Measurements from ENCODE around the gene C10orf88. TPM values are rescaled to one million over a fixed set of nuclear protein-coding genes. Genes with fewer than 3 reads are reported as not detected.

The C10orf88 gene, protein sequence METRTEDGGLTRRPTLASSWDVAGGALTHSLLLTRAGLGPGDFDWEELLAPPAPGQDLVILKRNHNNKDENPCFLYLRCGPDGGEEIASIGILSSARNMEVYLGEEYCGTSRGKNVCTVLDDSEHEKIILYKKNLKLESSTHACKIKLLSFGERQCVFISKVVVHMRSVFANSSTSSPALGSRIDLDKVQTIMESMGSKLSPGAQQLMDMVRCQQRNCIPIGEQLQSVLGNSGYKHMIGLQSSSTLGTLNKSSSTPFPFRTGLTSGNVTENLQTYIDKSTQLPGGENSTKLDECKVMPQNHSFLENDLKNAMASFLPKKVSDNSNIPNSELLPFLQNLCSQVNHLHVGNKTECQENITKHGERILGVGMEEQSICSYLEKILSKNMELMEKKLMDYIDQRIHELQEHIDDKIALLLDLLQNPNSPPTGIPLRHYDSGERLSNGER
- total RNA-seq (2011; cell fraction: chromatin; rRNA removed; ENCODE audit: low replicate concordance), result 4.6 and 15.2 TPM in 2 replicates
- 1.3 and 1.7 TPM in 2 replicates for total RNA-seq (2011; cell fraction: nucleolus; rRNA removed)
- total RNA-seq (2011; cell fraction: nucleoplasm; rRNA removed), result 2.5 and 4.4 TPM in 2 replicates
- 5.5 and 7.5 TPM in 2 replicates for total RNA-seq (2014; rRNA removed)
- total RNA-seq (2014; rRNA removed; fragmentation: Illumina TruSeq; extraction: Trizol), result 9.2 and 10.8 TPM in 2 replicates
- 6.2 and 7.5 TPM in 2 replicates for total RNA-seq (2015; rRNA removed; fragmentation: Illumina TruSeq; extraction: Trizol)
- total RNA-seq (2021), result 6.5 and 7.8 TPM in 2 replicates
- 4.8 and 7.5 TPM in 2 replicates for polyA plus RNA-seq (2011; rRNA removed)
- 1.1 and 1.8 TPM in 2 replicates for polyA plus RNA-seq (2011; cell fraction: cytosol; rRNA removed)
- 3.9 and 5.2 TPM in 2 replicates for polyA plus RNA-seq (2011; cell fraction: nucleus; rRNA removed)
- polyA plus RNA-seq (2012), result 4.6 and 7.1 TPM in 2 replicates
- polyA plus RNA-seq (2014; fragmentation: Illumina TruSeq; extraction: Trizol), result 9.6 and 10.1 TPM in 2 replicates
- polyA plus RNA-seq (2014; fragmentation: Nextera tagmentation; extraction: Ambion mirVana), result 1 to 10 TPM; 2.5 to 3.0 TPM
- 5.4 and 6.7 TPM in 2 replicates for polyA plus RNA-seq (2014; rRNA removed)
- polyA minus RNA-seq (2011; rRNA and poly(A)+ RNA removed), result 11.9 and 13.3 TPM in 2 replicates
- polyA minus RNA-seq (2011; cell fraction: cytosol; rRNA and poly(A)+ RNA removed), result 2.1 and 2.9 TPM in 2 replicates
- 1.9 and 7.8 TPM in 2 replicates for polyA minus RNA-seq (2011; cell fraction: nucleus; rRNA and poly(A)+ RNA removed)
- Bru-seq, nascent RNA, result percentile 75 among the genes with signal in this experiment
- BruChase-seq, experiment 1, labeled RNA remaining after a 2-hour chase, result percentile 78 among the genes with signal in this experiment
- percentile 75 among the genes with signal in this experiment for BruChase-seq, experiment 2, labeled RNA remaining after a 6-hour chase
- long read RNA-seq, experiment 1, transcript C10orf88-204 (6 exons, 2,482 nt), result major isoform, 11 of 27 reads
- long read RNA-seq, experiment 1, partial matches to known transcripts, result 13 of 27 reads
- long read RNA-seq, experiment 1, other reads (novel, unspliced or antisense), result 2 of 27 reads
- long read RNA-seq, experiment 2, partial matches to known transcripts, result 2 of 6 reads
- long read RNA-seq, experiment 2, other reads (novel, unspliced or antisense), result 3 of 6 reads
- long read RNA-seq, experiment 3, transcript C10orf88-204 (6 exons, 2,482 nt), result major isoform, 6 of 10 reads
- long read RNA-seq, experiment 3, partial matches to known transcripts, result 1 of 10 reads
- long read RNA-seq, experiment 3, other reads (novel, unspliced or antisense), result 3 of 10 reads

DNA sequence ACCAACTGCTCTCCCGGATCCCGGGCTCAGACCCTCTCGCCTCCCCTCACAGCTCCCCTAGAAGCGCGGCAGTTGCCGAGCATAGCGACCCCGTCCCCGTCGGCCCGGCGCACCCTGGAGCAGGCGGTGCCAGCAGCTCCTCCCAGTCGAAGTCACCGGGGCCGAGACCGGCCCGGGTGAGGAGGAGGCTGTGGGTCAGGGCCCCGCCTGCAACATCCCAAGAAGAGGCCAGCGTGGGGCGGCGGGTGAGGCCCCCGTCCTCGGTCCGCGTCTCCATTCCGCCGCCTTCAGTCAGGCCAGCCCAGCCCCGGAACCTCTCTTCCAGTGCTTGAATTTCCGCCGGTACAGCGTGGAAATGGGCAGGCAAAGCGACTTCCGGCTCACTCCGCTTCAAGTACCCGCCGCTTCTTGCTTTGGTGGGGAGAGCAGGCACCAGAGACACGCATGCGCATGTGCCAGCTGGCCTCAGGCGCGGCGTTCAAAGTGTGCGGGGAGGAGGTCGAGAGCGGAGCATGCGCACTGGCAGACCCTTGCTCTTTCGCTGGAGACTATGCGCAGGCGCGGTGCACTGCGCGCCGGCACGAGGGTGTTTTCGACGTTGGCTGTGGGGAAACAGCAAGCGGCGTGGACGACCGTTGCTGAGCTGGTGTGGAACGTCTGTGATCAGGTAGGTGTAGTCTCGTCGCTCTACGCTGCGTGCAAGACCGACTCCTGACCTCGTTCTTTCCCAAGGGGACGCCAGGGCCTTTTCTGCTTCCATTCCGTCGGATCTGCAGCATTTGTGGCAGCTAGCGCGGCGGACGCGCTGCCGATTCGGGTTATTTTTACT is at the start of gene C10orf88:
TSS of gene C10orf88 (minus strand) at position 326 of the 829 bp plus-strand sequence. CDS start at position 277, 49 bp downstream.
- intact Hi-C loops (cut with micrococcal nuclease) (loop anchor here (5.0 kb wide), 1 partner anchor 77 kb away; the partner anchor contains the start of gene FAM24B), in situ Hi-C loops (cut with MboI) (no loop called here)
- Histone ChIP-seq H3K79me2 (ENCODE audit: control insufficient read depth, insufficient read depth, low read length) (peaks cover 44% of the 10 kb centered on the region), H3K9ac (ENCODE audit: insufficient read depth in 1 of 2, low read depth in 2 of 2, low read length in 2 of 2) (peak within 1 kb of the TSS; percentile 84 to 96), H3K4me3 (peak within 1 kb of the TSS; percentile 87), H3K9me1 (ENCODE audit: control insufficient read depth, insufficient read depth, low read length) (no peaks in the 10 kb centered on the region), H3K36me3 (ENCODE audit: control insufficient read depth, insufficient read depth, low read length) (peaks cover 22% of the 10 kb centered on the region; the same call in 1 of the 3 replicates), H4K20me1 (replicated peaks; ENCODE audit: control insufficient read depth, insufficient read depth, low read length) (no peaks in the 10 kb centered on the region), H3K4me1 (replicated peaks in 1 of 2; ENCODE audit: control insufficient read depth in 2 of 2, insufficient read depth in 2 of 2, low read length in 2 of 2) (peaks cover 4 to 11% of the 10 kb centered on the region in 2 experiments; a peak in 3 of 5 replicates), H3K27me3 (ENCODE audit: control insufficient read depth in 2 of 2, insufficient read depth in 2 of 2, low read length in 2 of 2) (no peaks in the 10 kb centered on the region), H2AFZ (ENCODE audit: low read depth, low read length) (peak within 1 kb of the TSS; percentile 93), H3K27ac (ENCODE audit: extremely low read depth, low read depth, low read length) (peak within 1 kb of the TSS; percentile 74), H3K4me2 (ENCODE audit: insufficient read depth, low read length) (peak within 1 kb of the TSS; percentile 79), H3K9me3 (replicated peaks; ENCODE audit: control insufficient read depth, insufficient read depth, low read depth, low read length) (no peaks in the 10 kb centered on the region)
- POLR2A ChIA-PET, result interaction anchor here (0.7 to 1.5 kb wide), 4 partner anchors 9 to 81 kb away, joined by 3 to 4 read pairs (median 3); partner anchors contain the start of gene PSTK
- DNase-seq (ENCODE audit: extremely low read depth in 1 of 4, low spot score in 3 of 4), result peak; percentile 96
- CTCF ChIA-PET (ENCODE audit: low intra/inter-chr PET ratio), result no interaction called here
- peak; percentile 92 for FAIRE-seq
- BruUV-seq (replicated peaks), result no TSS peak
- peak; percentile 99 for ATAC-seq
- 2% methylated on average over 31 of the region's 77 CpGs for WGBS (ENCODE audit: insufficient coverage, low coverage, missing lambda C conversion rate)
- TF ChIP-seq, protein P1, sequence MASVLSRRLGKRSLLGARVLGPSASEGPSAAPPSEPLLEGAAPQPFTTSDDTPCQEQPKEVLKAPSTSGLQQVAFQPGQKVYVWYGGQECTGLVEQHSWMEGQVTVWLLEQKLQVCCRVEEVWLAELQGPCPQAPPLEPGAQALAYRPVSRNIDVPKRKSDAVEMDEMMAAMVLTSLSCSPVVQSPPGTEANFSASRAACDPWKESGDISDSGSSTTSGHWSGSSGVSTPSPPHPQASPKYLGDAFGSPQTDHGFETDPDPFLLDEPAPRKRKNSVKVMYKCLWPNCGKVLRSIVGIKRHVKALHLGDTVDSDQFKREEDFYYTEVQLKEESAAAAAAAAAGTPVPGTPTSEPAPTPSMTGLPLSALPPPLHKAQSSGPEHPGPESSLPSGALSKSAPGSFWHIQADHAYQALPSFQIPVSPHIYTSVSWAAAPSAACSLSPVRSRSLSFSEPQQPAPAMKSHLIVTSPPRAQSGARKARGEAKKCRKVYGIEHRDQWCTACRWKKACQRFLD (CRISPR knock-in tag; IDR thresholded peaks at IDR 0.05), result peak; percentile 55; the same call in 1 of the 2 replicates
- TF ChIP-seq MXI1 (IDR thresholded peaks at IDR 0.05; ENCODE audit: low read depth, low read length) (peak; percentile 39; the same call in 1 of the 2 replicates), EP400 (IDR thresholded peaks at IDR 0.05) (peak; percentile 77), JUND (IDR thresholded peaks at IDR 0.05; ENCODE audit: borderline replicate concordance, low read depth, low read length) (peak; percentile 41; the same call in 1 of the 2 replicates), JUND (tag; IDR thresholded peaks at IDR 0.05; ENCODE audit: borderline replicate concordance, low read depth, low read length) (0 out of 3 replicates have a peak, but pooled peaks have one; percentile 11), YBX1 (IDR thresholded peaks at IDR 0.05) (no peak), POLR2AphosphoS5 (IDR thresholded peaks at IDR 0.05; ENCODE audit: control insufficient read depth, insufficient read depth, low read depth, low read length) (peak; percentile 61; the same call in 1 of the 2 replicates), ZNF77 (CRISPR knock-in tag; IDR thresholded peaks at IDR 0.05) (no peak), CXXC5 (CRISPR knock-in tag; IDR thresholded peaks at IDR 0.05) (peak; percentile 77), CREB1 (IDR thresholded peaks at IDR 0.05) (peak; percentile 39), CREB1 (CRISPR knock-in tag; IDR thresholded peaks at IDR 0.05) (no peak; the same call in 1 of the 2 replicates)
- TF ChIP-seq, protein P2, sequence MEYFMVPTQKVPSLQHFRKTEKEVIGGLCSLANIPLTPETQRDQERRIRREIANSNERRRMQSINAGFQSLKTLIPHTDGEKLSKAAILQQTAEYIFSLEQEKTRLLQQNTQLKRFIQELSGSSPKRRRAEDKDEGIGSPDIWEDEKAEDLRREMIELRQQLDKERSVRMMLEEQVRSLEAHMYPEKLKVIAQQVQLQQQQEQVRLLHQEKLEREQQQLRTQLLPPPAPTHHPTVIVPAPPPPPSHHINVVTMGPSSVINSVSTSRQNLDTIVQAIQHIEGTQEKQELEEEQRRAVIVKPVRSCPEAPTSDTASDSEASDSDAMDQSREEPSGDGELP (CRISPR knock-in tag; IDR thresholded peaks at IDR 0.05; ENCODE audit: borderline replicate concordance), result peak; percentile 99
